HEK293 (cell line): ENCODE results near the gene KLHDC3.

Experiments
- RBAK ChIP-seq: fragments of 450-650 bp; formaldehyde crosslinking; IDR thresholded peaks from 2 replicates; pipeline ENCODE4 v1.5.1; 2016; ENCODE audit warnings: missing biosample characterization, missing genetic modification characterization
- ZBTB1 ChIP-seq: fragments of 450-650 bp; formaldehyde crosslinking; IDR thresholded peaks from 2 replicates; pipeline ENCODE4 v1.5.1; 2016; ENCODE audit warnings: missing biosample characterization, missing genetic modification characterization
- ZBTB21 ChIP-seq: fragments of 450-650 bp; formaldehyde crosslinking; IDR thresholded peaks from 2 replicates; pipeline ENCODE4 v1.5.1; 2017; ENCODE audit warnings: missing biosample characterization, missing genetic modification characterization
- ZNF114 ChIP-seq: fragments of 450-650 bp; formaldehyde crosslinking; IDR thresholded peaks from 2 replicates; pipeline ENCODE4 v1.5.0; 2017; ENCODE audit warnings: missing biosample characterization, missing genetic modification characterization
- ZNF121 ChIP-seq: fragments of 450-650 bp; formaldehyde crosslinking; IDR thresholded peaks from 2 replicates; pipeline ENCODE4 v1.5.1; 2016; ENCODE audit warnings: missing biosample characterization, missing genetic modification characterization
- ZNF132 ChIP-seq: fragments of 450-650 bp; formaldehyde crosslinking; IDR thresholded peaks from 2 replicates; pipeline ENCODE4 v1.5.1; 2017; ENCODE audit warnings: missing biosample characterization, missing genetic modification characterization, borderline replicate concordance
- ZNF140 ChIP-seq: fragments of 450-650 bp; formaldehyde crosslinking; IDR thresholded peaks from 2 replicates; pipeline ENCODE4 v1.5.1; 2016; ENCODE audit warnings: missing biosample characterization, missing genetic modification characterization
- ZNF155 ChIP-seq: fragments of 450-650 bp; formaldehyde crosslinking; IDR thresholded peaks from 2 replicates; pipeline ENCODE4 v1.5.1; 2016; ENCODE audit warnings: missing biosample characterization, missing genetic modification characterization
- ZNF2 ChIP-seq: fragments of 450-650 bp; formaldehyde crosslinking; IDR thresholded peaks from 2 replicates; pipeline ENCODE4 v1.5.1; 2016; ENCODE audit warnings: missing biosample characterization, missing genetic modification characterization
- ZNF335 ChIP-seq: fragments of 450-650 bp; formaldehyde crosslinking; conservative IDR thresholded peaks from 2 replicates; pipeline ENCODE4 v1.5.1; 2016; ENCODE audit warnings: missing biosample characterization, missing genetic modification characterization
- ZNF426 ChIP-seq: fragments of 450-650 bp; formaldehyde crosslinking; IDR thresholded peaks from 2 replicates; pipeline ENCODE4 v1.5.1; 2017; ENCODE audit warnings: missing biosample characterization, missing genetic modification characterization, mild to moderate bottlenecking, inconsistent platforms, moderate library complexity
- ZNF549 ChIP-seq: fragments of 450-650 bp; IDR thresholded peaks from 2 replicates; pipeline ENCODE4 v1.5.1; 2018; ENCODE audit warnings: missing biosample characterization, missing genetic modification characterization, mild to moderate bottlenecking, inconsistent platforms, moderate library complexity
- ZNF610 ChIP-seq: fragments of 450-650 bp; formaldehyde crosslinking; IDR thresholded peaks from 2 replicates; pipeline ENCODE4 v1.5.1; 2016; ENCODE audit warnings: missing biosample characterization, missing genetic modification characterization, borderline replicate concordance
- ZNF624 ChIP-seq: fragments of 450-650 bp; formaldehyde crosslinking; IDR thresholded peaks from 2 replicates; pipeline ENCODE4 v1.5.1; 2017; ENCODE audit warnings: missing biosample characterization, missing genetic modification characterization
- ZNF626 ChIP-seq: fragments of 450-650 bp; sonication (Bioruptor Pico); formaldehyde crosslinking; IDR thresholded peaks from 2 replicates; pipeline ENCODE4 v1.5.1; 2018; ENCODE audit warnings: missing biosample characterization, missing genetic modification characterization, inconsistent platforms
- ZNF658 ChIP-seq: fragments of 450-650 bp; formaldehyde crosslinking; IDR thresholded peaks from 2 replicates; pipeline ENCODE4; 2016; ENCODE audit warnings: missing biosample characterization, missing genetic modification characterization
- ZNF747 ChIP-seq: fragments of 450-650 bp; formaldehyde crosslinking; IDR thresholded peaks from 2 replicates; pipeline ENCODE4 v1.5.1; 2016; ENCODE audit warnings: missing biosample characterization, missing genetic modification characterization
- ZNF791 ChIP-seq: fragments of 450-650 bp; formaldehyde crosslinking; IDR thresholded peaks from 2 replicates; pipeline ENCODE4 v1.5.1; 2016; ENCODE audit warnings: missing biosample characterization, missing genetic modification characterization
- ZNF843 ChIP-seq: fragments of 450-650 bp; formaldehyde crosslinking; IDR thresholded peaks from 2 replicates; pipeline ENCODE4 v1.5.1; 2016; ENCODE audit warnings: missing biosample characterization, missing genetic modification characterization
- ZXDB ChIP-seq: fragments of 450-650 bp; formaldehyde crosslinking; IDR thresholded peaks from 2 replicates; pipeline ENCODE4 v1.5.1; 2016; ENCODE audit warnings: missing biosample characterization, missing genetic modification characterization
- TF ChIP-seq, protein P1 (sequence below): fragments of 450-650 bp; formaldehyde crosslinking; IDR thresholded peaks from 2 replicates; pipeline ENCODE4 v1.5.1; 2016; ENCODE audit warnings: missing biosample characterization, missing genetic modification characterization, borderline replicate concordance
- TF ChIP-seq, protein P2 (sequence below): fragments of 450-650 bp; formaldehyde crosslinking; conservative IDR thresholded peaks from 2 replicates; pipeline ENCODE4 v1.5.1; 2016; ENCODE audit warnings: low read depth, missing biosample characterization, missing genetic modification characterization
- TF ChIP-seq, protein P3 (sequence below): fragments of 450-650 bp; formaldehyde crosslinking; IDR thresholded peaks from 2 replicates; pipeline ENCODE4 v1.5.1; 2016; ENCODE audit warnings: missing biosample characterization, missing genetic modification characterization
- TF ChIP-seq, protein P4 (sequence below): IDR thresholded peaks from 2 replicates; pipeline ENCODE4 v1.6.1; 2011; ENCODE audit warnings: mild to moderate bottlenecking, low read depth, low read length, borderline replicate concordance
- TF ChIP-seq, protein P5 (sequence below): fragments of 450-650 bp; formaldehyde crosslinking; IDR thresholded peaks from 2 replicates; pipeline ENCODE4 v1.5.1; 2016; ENCODE audit warnings: missing biosample characterization, missing genetic modification characterization

Gene KLHDC3

DNA sequence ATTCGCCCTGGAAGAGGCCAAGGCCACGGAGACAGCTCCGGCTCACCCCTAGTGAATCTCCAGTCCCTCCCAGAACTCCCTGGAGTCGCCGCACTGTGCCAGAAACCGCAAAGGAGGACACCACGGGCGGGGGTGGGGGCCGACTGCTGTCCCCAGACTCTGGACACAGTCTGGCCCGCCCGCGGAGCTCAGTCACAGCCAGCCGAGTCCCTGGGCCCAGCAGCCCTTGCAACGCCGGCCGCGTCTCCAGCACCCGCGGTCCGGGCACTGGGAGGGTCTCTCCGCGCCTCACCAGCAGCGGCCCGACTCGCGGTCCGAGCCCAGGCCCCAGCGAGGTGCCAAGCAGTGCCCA is 35.6 kb upstream of the KLHDC3 start (continued):
- TF ChIP-seq, protein P1, sequence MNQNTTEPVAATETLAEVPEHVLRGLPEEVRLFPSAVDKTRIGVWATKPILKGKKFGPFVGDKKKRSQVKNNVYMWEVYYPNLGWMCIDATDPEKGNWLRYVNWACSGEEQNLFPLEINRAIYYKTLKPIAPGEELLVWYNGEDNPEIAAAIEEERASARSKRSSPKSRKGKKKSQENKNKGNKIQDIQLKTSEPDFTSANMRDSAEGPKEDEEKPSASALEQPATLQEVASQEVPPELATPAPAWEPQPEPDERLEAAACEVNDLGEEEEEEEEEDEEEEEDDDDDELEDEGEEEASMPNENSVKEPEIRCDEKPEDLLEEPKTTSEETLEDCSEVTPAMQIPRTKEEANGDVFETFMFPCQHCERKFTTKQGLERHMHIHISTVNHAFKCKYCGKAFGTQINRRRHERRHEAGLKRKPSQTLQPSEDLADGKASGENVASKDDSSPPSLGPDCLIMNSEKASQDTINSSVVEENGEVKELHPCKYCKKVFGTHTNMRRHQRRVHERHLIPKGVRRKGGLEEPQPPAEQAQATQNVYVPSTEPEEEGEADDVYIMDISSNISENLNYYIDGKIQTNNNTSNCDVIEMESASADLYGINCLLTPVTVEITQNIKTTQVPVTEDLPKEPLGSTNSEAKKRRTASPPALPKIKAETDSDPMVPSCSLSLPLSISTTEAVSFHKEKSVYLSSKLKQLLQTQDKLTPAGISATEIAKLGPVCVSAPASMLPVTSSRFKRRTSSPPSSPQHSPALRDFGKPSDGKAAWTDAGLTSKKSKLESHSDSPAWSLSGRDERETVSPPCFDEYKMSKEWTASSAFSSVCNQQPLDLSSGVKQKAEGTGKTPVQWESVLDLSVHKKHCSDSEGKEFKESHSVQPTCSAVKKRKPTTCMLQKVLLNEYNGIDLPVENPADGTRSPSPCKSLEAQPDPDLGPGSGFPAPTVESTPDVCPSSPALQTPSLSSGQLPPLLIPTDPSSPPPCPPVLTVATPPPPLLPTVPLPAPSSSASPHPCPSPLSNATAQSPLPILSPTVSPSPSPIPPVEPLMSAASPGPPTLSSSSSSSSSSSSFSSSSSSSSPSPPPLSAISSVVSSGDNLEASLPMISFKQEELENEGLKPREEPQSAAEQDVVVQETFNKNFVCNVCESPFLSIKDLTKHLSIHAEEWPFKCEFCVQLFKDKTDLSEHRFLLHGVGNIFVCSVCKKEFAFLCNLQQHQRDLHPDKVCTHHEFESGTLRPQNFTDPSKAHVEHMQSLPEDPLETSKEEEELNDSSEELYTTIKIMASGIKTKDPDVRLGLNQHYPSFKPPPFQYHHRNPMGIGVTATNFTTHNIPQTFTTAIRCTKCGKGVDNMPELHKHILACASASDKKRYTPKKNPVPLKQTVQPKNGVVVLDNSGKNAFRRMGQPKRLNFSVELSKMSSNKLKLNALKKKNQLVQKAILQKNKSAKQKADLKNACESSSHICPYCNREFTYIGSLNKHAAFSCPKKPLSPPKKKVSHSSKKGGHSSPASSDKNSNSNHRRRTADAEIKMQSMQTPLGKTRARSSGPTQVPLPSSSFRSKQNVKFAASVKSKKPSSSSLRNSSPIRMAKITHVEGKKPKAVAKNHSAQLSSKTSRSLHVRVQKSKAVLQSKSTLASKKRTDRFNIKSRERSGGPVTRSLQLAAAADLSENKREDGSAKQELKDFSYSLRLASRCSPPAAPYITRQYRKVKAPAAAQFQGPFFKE = no peak
- TF ChIP-seq ZNF747 (tag by site-specific recombination) (no peak), ZXDB (tag by site-specific recombination) (no peak), ZNF626 (tag by site-specific recombination) (no peak), ZNF624 (tag by site-specific recombination) (no peak), ZNF2 (no peak), ZNF658 (tag by site-specific recombination) (no peak), ZNF426 (tag by site-specific recombination) (no peak), RBAK (tag by site-specific recombination) (no peak), ZNF114 (tag by site-specific recombination) (no peak), ZNF335 (peak; percentile 75), ZNF791 (no peak), ZNF155 (tag by site-specific recombination) (no peak), ZNF843 (tag by site-specific recombination) (no peak), ZBTB1 (no peak), ZNF549 (tag by site-specific recombination) (no peak), ZNF121 (tag by site-specific recombination) (no peak), ZNF132 (tag by site-specific recombination) (no peak), ZBTB21 (no peak), ZNF140 (tag by site-specific recombination) (no peak), ZNF610 (tag by site-specific recombination) (no peak)
- TF ChIP-seq, protein P2, sequence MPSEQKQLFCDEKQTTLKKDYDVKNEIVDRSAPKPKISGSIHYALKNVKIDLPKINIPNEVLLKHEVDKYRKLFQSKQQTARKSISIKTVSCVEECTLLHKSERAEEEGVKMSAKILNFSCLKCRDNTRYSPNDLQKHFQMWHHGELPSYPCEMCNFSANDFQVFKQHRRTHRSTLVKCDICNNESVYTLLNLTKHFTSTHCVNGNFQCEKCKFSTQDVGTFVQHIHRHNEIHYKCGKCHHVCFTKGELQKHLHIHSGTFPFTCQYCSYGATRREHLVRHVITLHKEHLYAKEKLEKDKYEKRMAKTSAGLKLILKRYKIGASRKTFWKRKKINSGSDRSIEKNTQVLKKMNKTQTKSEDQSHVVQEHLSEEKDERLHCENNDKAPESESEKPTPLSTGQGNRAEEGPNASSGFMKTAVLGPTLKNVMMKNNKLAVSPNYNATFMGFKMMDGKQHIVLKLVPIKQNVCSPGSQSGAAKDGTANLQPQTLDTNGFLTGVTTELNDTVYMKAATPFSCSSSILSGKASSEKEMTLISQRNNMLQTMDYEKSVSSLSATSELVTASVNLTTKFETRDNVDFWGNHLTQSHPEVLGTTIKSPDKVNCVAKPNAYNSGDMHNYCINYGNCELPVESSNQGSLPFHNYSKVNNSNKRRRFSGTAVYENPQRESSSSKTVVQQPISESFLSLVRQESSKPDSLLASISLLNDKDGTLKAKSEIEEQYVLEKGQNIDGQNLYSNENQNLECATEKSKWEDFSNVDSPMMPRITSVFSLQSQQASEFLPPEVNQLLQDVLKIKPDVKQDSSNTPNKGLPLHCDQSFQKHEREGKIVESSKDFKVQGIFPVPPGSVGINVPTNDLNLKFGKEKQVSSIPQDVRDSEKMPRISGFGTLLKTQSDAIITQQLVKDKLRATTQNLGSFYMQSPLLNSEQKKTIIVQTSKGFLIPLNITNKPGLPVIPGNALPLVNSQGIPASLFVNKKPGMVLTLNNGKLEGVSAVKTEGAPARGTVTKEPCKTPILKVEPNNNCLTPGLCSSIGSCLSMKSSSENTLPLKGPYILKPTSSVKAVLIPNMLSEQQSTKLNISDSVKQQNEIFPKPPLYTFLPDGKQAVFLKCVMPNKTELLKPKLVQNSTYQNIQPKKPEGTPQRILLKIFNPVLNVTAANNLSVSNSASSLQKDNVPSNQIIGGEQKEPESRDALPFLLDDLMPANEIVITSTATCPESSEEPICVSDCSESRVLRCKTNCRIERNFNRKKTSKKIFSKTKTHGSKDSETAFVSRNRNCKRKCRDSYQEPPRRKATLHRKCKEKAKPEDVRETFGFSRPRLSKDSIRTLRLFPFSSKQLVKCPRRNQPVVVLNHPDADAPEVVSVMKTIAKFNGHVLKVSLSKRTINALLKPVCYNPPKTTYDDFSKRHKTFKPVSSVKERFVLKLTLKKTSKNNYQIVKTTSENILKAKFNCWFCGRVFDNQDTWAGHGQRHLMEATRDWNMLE = no peak
- TF ChIP-seq, protein P3, sequence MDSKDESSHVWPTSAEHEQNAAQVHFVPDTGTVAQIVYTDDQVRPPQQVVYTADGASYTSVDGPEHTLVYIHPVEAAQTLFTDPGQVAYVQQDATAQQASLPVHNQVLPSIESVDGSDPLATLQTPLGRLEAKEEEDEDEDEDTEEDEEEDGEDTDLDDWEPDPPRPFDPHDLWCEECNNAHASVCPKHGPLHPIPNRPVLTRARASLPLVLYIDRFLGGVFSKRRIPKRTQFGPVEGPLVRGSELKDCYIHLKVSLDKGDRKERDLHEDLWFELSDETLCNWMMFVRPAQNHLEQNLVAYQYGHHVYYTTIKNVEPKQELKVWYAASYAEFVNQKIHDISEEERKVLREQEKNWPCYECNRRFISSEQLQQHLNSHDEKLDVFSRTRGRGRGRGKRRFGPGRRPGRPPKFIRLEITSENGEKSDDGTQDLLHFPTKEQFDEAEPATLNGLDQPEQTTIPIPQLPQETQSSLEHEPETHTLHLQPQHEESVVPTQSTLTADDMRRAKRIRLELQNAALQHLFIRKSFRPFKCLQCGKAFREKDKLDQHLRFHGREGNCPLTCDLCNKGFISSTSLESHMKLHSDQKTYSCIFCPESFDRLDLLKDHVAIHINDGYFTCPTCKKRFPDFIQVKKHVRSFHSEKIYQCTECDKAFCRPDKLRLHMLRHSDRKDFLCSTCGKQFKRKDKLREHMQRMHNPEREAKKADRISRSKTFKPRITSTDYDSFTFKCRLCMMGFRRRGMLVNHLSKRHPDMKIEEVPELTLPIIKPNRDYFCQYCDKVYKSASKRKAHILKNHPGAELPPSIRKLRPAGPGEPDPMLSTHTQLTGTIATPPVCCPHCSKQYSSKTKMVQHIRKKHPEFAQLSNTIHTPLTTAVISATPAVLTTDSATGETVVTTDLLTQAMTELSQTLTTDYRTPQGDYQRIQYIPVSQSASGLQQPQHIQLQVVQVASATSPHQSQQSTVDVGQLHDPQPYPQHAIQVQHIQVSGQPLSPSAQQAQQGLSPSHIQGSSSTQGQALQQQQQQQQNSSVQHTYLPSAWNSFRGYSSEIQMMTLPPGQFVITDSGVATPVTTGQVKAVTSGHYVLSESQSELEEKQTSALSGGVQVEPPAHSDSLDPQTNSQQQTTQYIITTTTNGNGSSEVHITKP = 0 out of 2 replicates have a peak, but pooled peaks have one; percentile 32
- TF ChIP-seq, protein P4, sequence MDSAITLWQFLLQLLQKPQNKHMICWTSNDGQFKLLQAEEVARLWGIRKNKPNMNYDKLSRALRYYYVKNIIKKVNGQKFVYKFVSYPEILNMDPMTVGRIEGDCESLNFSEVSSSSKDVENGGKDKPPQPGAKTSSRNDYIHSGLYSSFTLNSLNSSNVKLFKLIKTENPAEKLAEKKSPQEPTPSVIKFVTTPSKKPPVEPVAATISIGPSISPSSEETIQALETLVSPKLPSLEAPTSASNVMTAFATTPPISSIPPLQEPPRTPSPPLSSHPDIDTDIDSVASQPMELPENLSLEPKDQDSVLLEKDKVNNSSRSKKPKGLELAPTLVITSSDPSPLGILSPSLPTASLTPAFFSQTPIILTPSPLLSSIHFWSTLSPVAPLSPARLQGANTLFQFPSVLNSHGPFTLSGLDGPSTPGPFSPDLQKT = no peak
- TF ChIP-seq, protein P5, sequence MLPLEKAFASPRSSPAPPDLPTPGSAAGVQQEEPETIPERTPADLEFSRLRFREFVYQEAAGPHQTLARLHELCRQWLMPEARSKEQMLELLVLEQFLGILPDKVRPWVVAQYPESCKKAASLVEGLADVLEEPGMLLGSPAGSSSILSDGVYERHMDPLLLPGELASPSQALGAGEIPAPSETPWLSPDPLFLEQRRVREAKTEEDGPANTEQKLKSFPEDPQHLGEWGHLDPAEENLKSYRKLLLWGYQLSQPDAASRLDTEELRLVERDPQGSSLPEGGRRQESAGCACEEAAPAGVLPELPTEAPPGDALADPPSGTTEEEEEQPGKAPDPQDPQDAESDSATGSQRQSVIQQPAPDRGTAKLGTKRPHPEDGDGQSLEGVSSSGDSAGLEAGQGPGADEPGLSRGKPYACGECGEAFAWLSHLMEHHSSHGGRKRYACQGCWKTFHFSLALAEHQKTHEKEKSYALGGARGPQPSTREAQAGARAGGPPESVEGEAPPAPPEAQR (tag by site-specific recombination) = no peak
